ENCODE results near the gene LGALS9. TPM values are rescaled to one million over a fixed set of nuclear protein-coding genes. Genes with fewer than 3 reads are reported as not detected.
"Not testable (repeated sequence)": the region's sequence is repeated elsewhere in the genome, so short reads cannot be mapped to it uniquely, and the experiment has no call there.

LGALS9 gene
- total RNA-seq, 2 donors from 2014 or later, result 1.6 to 2.9 TPM

DNA sequence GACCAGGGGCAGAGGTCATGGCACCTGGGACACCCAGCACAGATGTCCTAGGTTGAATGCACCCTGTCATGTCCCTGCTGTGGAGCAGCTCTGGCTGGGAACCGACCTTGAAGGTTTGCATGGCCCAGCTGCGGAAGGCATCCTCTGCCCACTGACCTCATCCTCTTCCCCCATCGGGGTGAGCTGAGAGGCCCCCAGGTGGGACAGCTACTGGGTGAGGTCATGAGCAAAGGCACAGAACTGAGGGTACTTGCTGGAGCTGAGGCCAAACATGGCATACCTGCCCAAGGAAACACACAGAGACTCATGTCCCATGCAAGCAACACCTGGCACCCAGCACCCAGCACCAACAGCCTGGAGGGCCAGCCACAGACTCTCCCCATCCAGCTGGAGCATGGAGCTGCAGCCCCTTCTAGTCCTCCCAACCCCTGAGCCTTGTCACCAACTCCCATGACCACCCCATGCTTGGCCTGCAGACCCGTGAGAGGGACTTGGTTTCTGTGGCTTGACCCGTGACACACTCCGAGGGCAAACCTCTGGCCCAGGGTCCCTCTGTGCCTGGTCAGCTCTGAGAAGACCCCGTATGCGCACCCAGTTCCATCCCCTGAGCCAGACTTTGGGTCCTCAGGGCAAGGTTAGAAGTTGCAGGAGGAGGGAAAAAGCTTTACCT lies 33.1 kb downstream of the LGALS9 start:
- H3K4me1 Mint-ChIP-seq, result no peaks in the 10 kb centered on the region
- H3K9me3 Mint-ChIP-seq, result no peaks in the 10 kb centered on the region
- TF ChIP-seq, protein P1, sequence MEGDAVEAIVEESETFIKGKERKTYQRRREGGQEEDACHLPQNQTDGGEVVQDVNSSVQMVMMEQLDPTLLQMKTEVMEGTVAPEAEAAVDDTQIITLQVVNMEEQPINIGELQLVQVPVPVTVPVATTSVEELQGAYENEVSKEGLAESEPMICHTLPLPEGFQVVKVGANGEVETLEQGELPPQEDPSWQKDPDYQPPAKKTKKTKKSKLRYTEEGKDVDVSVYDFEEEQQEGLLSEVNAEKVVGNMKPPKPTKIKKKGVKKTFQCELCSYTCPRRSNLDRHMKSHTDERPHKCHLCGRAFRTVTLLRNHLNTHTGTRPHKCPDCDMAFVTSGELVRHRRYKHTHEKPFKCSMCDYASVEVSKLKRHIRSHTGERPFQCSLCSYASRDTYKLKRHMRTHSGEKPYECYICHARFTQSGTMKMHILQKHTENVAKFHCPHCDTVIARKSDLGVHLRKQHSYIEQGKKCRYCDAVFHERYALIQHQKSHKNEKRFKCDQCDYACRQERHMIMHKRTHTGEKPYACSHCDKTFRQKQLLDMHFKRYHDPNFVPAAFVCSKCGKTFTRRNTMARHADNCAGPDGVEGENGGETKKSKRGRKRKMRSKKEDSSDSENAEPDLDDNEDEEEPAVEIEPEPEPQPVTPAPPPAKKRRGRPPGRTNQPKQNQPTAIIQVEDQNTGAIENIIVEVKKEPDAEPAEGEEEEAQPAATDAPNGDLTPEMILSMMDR (conservative IDR thresholded peaks at IDR 0.05), result no peak
- no peaks in the 10 kb centered on the region for H3K9me3 ChIP-seq (ENCODE audit: control insufficient read depth, low read length)
- H3K4me3 ChIP-seq (ENCODE audit: low read length), result no peak overlapping the region
- DNase-seq, result no peak
- H3K27me3 Mint-ChIP-seq (ENCODE audit: insufficient read depth), result no peaks in the 10 kb centered on the region
- no peak overlapping the region for H3K4me3 Mint-ChIP-seq
- H3K27ac Mint-ChIP-seq, result no peak overlapping the region
- H3K27me3 ChIP-seq (ENCODE audit: control insufficient read depth, insufficient read depth, low read length, poor library complexity, severe bottlenecking), result no peaks in the 10 kb centered on the region
- H3K36me3 ChIP-seq (ENCODE audit: control insufficient read depth, insufficient read depth, low read length), result no peaks in the 10 kb centered on the region
- WGBS, 2 experiments (ENCODE audit: insufficient coverage in 1 of 2, insufficient read length in 1 of 2), result 84 to 97% methylated on average over 6 to 8 of the region's 8 CpGs
- H3K27ac ChIP-seq (ENCODE audit: low read depth, low read length), result no peak overlapping the region
- H3K4me1 ChIP-seq (ENCODE audit: control insufficient read depth, insufficient read depth, low read length), result no peaks in the 10 kb centered on the region
- no peak overlapping the region for H3K9ac ChIP-seq (ENCODE audit: extremely low read depth, low read length, poor library complexity, severe bottlenecking)
- H3K36me3 Mint-ChIP-seq (ENCODE audit: low read depth), result no peaks in the 10 kb centered on the region

DNA sequence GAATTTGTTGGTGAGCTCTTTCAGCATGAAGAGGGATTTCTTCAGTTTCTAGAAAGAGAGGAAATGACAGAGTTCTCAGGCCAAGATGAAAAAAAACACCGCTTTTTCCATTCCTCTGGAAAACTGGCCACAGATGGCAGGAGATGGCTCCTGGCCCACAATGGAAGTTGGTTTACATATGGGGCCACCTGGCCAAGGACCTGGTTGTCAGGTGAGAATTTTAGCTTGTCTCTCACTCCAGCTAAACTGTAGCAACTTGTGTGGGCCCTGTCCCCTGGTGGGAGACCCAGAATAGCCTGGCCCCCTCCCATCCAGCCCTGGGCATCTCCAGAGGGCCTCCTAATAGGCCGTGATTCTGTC lies 33.6 kb downstream of the LGALS9 start:
- no peak for DNase-seq
- Histone ChIP-seq H3K9me3 (ENCODE audit: control insufficient read depth, low read length) (no peaks in the 10 kb centered on the region), H3K36me3 (ENCODE audit: control insufficient read depth, insufficient read depth, low read length) (no peaks in the 10 kb centered on the region), H3K4me1 (ENCODE audit: control insufficient read depth, insufficient read depth, low read length) (no peaks in the 10 kb centered on the region), H3K4me3 (ENCODE audit: low read length) (no peak overlapping the region), H3K27ac (ENCODE audit: low read depth, low read length) (no peak overlapping the region), H3K27me3 (ENCODE audit: control insufficient read depth, insufficient read depth, low read length, poor library complexity, severe bottlenecking) (no peaks in the 10 kb centered on the region), H3K9ac (ENCODE audit: extremely low read depth, low read length, poor library complexity, severe bottlenecking) (no peak overlapping the region)
- Mint-ChIP-seq H3K4me3 (no peak overlapping the region), H3K36me3 (ENCODE audit: low read depth) (no peaks in the 10 kb centered on the region), H3K9me3 (no peaks in the 10 kb centered on the region), H3K4me1 (no peaks in the 10 kb centered on the region), H3K27me3 (ENCODE audit: insufficient read depth) (no peaks in the 10 kb centered on the region), H3K27ac (no peak overlapping the region)
- TF ChIP-seq, protein P1 (conservative IDR thresholded peaks at IDR 0.05), result no peak
- WGBS, 2 experiments (ENCODE audit: insufficient coverage in 1 of 2, insufficient read length in 1 of 2), result 86 to 92% methylated on average over 1 to 2 of the region's 2 CpGs

DNA sequence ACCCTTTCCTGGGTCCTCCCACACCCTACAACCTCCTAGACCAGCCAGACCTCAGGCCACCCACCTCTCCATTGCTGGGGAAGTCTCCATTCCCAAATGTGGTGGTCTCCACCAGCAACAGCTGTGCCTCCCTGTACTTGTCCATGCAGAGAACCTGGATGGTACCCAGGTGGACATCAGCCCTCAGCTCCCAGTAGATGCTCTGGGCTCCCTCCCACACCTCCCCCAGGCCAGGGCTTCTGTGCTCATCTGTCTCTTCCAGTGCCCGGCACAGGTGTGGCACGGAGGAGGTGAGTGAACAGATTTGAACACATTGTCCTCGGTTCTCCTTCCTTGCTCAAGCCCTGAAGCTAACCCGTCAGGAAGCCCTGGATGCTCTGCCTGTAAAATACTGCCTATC lies 34.6 kb downstream of the LGALS9 start:
- no peaks in the 10 kb centered on the region for H3K4me1 Mint-ChIP-seq
- no peak overlapping the region for H3K9ac ChIP-seq (ENCODE audit: extremely low read depth, low read length, poor library complexity, severe bottlenecking)

DNA sequence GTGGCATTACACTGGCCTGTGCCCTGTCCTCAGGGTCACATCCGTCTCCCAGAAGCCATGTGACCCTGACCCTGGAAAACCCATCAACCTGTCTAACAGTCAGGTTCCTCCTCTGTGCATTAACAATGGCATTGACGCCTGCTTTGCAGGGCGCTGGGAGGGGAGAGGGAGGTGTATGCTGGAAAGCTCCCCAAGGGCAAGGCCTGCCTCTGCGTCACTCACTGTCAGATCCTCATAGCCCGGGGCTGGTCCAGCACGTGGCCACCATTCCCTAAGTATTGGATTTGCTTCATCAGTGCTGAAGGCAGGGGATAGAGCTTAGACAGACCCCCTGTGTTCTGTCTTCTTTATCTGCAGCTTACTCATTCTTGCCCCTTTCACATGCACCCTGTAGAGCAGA lies 35.3 kb downstream of the LGALS9 start:
- not testable (repeated sequence) for H3K4me3 ChIP-seq (ENCODE audit: low read length); H3K9me3 ChIP-seq (ENCODE audit: control insufficient read depth, low read length); H3K27me3 ChIP-seq (ENCODE audit: control insufficient read depth, insufficient read depth, low read length, poor library complexity, severe bottlenecking); H3K27me3 Mint-ChIP-seq (ENCODE audit: insufficient read depth); H3K4me3 Mint-ChIP-seq; H3K9me3 Mint-ChIP-seq; H3K4me1 ChIP-seq (ENCODE audit: control insufficient read depth, insufficient read depth, low read length); H3K9ac ChIP-seq (ENCODE audit: extremely low read depth, low read length, poor library complexity, severe bottlenecking); H3K4me1 Mint-ChIP-seq; H3K36me3 Mint-ChIP-seq (ENCODE audit: low read depth); H3K27ac Mint-ChIP-seq; H3K27ac ChIP-seq (ENCODE audit: low read depth, low read length); H3K36me3 ChIP-seq (ENCODE audit: control insufficient read depth, insufficient read depth, low read length)
- DNase-seq, result peak; percentile 42
- 81 to 82% methylated on average over 5 to 6 of the region's 6 CpGs for WGBS, 2 experiments (ENCODE audit: insufficient coverage in 1 of 2, insufficient read length in 1 of 2)

More for the DNA sequence above, 34.6 kb downstream of the LGALS9 start:
- H3K9me3 ChIP-seq (ENCODE audit: control insufficient read depth, low read length), result no peaks in the 10 kb centered on the region
- H3K4me3 ChIP-seq (ENCODE audit: low read length), result no peak overlapping the region
- H3K27ac ChIP-seq (ENCODE audit: low read depth, low read length), result no peak overlapping the region
- H3K27me3 Mint-ChIP-seq (ENCODE audit: insufficient read depth), result no peaks in the 10 kb centered on the region
- no peaks in the 10 kb centered on the region for H3K4me1 ChIP-seq (ENCODE audit: control insufficient read depth, insufficient read depth, low read length)
- H3K4me3 Mint-ChIP-seq, result no peak overlapping the region
- TF ChIP-seq, protein P1 (conservative IDR thresholded peaks at IDR 0.05), result no peak
- no peaks in the 10 kb centered on the region for H3K36me3 Mint-ChIP-seq (ENCODE audit: low read depth)
- 96 to 98% methylated on average over 4 of the region's 4 CpGs for WGBS, 2 experiments (ENCODE audit: insufficient coverage in 1 of 2, insufficient read length in 1 of 2)
- DNase-seq, result peak; percentile 19
- H3K36me3 ChIP-seq (ENCODE audit: control insufficient read depth, insufficient read depth, low read length), result no peaks in the 10 kb centered on the region
- no peaks in the 10 kb centered on the region for H3K9me3 Mint-ChIP-seq
- H3K27me3 ChIP-seq (ENCODE audit: control insufficient read depth, insufficient read depth, low read length, poor library complexity, severe bottlenecking), result no peaks in the 10 kb centered on the region
- H3K27ac Mint-ChIP-seq, result no peak overlapping the region

Data from endodermal cell (in vitro differentiated cells).